NB4 (cell line): Measurements from ENCODE around the gene PTGES3.
"Not testable (repeated sequence)": the region's sequence is repeated elsewhere in the genome, so short reads cannot be mapped to it uniquely, and the experiment has no call there.

ENCODE experiments used
- DNase-seq: peaks from one replicate; pipeline ENCODE4 v3.0.0; 2010; ENCODE audit warnings: low read depth
- H3K4me3 ChIP-seq: one replicate; pipeline ENCODE4 v1.5.1; 2011; ENCODE audit warnings: mild to moderate bottlenecking, low read depth, low read length, moderate library complexity
- MAX ChIP-seq: IDR thresholded peaks from 2 replicates; pipeline ENCODE4 v1.6.1; 2011; ENCODE audit warnings: low read depth, low read length
- MYC ChIP-seq: IDR thresholded peaks from 2 replicates; pipeline ENCODE4 v1.6.1; 2011; ENCODE audit warnings: low read depth, low read length
- POLR2A ChIP-seq: IDR thresholded peaks from 2 replicates; pipeline ENCODE4 v1.6.1; 2011; ENCODE audit warnings: mild to moderate bottlenecking; ENCODE audit not compliant: insufficient read length; ENCODE audit errors: extremely low read depth
- TF ChIP-seq, protein P1 (sequence below): IDR thresholded peaks from one replicate; pipeline ENCODE4 v1.5.1; 2012; ENCODE audit warnings: low read depth, low read length

PTGES3 gene, protein sequence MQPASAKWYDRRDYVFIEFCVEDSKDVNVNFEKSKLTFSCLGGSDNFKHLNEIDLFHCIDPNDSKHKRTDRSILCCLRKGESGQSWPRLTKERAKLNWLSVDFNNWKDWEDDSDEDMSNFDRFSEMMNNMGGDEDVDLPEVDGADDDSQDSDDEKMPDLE

DNA sequence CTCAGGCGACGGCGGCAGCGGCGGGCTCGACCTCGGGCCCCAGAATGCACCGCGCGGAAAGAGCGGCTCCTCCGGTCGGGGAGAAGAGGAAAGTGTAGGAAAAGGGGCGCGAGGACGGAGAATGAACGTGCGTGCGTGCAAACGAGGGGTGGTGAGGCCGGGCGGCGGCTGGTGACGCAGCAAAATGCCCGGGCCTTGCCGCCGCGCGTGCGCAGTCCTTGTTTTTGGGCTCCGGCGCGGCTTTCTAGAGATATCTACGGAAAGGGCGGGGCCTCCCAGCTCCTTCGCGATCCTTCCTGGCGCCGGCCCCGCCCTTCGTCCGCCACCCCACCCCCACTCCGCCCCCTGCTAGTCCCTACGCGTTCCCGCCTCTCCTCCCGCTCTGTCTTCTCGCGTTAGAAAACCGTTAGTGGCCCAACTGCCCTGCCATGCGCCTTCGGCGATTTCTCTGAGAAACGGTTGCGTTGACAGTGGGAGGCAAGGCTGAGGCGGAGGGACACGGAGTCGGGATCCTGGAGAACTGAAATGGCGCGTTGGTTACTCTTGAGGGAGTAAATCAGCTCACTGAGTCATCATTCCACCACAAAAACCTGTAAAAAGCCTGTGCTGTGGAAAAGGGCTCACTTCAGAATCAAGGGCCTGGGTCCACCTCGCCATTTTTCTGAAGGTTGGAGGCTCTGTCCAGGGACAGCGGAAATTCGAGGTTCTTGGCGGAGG, at the start of gene PTGES3:
PTGES3 (minus strand) TSS at position 156 of the 717 bp plus-strand sequence. CDS start 285 bp downstream, outside the sequence.
- peak; percentile 99 for DNase-seq
- H3K4me3 ChIP-seq, result peak within 1 kb of the TSS; percentile 98
- TF ChIP-seq MAX, result peak; percentile 89
- TF ChIP-seq, protein P1, sequence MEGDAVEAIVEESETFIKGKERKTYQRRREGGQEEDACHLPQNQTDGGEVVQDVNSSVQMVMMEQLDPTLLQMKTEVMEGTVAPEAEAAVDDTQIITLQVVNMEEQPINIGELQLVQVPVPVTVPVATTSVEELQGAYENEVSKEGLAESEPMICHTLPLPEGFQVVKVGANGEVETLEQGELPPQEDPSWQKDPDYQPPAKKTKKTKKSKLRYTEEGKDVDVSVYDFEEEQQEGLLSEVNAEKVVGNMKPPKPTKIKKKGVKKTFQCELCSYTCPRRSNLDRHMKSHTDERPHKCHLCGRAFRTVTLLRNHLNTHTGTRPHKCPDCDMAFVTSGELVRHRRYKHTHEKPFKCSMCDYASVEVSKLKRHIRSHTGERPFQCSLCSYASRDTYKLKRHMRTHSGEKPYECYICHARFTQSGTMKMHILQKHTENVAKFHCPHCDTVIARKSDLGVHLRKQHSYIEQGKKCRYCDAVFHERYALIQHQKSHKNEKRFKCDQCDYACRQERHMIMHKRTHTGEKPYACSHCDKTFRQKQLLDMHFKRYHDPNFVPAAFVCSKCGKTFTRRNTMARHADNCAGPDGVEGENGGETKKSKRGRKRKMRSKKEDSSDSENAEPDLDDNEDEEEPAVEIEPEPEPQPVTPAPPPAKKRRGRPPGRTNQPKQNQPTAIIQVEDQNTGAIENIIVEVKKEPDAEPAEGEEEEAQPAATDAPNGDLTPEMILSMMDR, result no peak
- peak; percentile 99 for TF ChIP-seq MYC
- TF ChIP-seq POLR2A, result peak; percentile 89

- DNase-seq, result no peak
- TF ChIP-seq MYC (no peak), MAX (no peak), POLR2A (no peak)
- TF ChIP-seq, protein P1, result no peak
Observed at GRCh38 chr12:56728139-56728861, 40.2 kb upstream of the PTGES3 start.

GRCh38 chr12:56726196-56726675, 38.2 kb upstream of the PTGES3 start:
- DNase-seq, result not testable (repeated sequence)
- H3K4me3 ChIP-seq, result peak overlapping the region; percentile 85

More at GRCh38 chr12:56728139-56728861, 40.2 kb upstream of the PTGES3 start:
- H3K4me3 ChIP-seq, result no peak overlapping the region

- H3K4me3 ChIP-seq, result peak overlapping the region; percentile 85
- no peak for DNase-seq
- TF ChIP-seq POLR2A (no peak), MAX (no peak), MYC (no peak)
- TF ChIP-seq, protein P1, result no peak
Observed at GRCh38 chr12:56725723-56726102, 37.6 kb upstream of the PTGES3 start.

GRCh38 chr12:56724972-56725722, 37.1 kb upstream of the PTGES3 start, which contains the start of gene NACA:
Gene NACA, minus strand, starts transcription at chr12:56725299. Its CDS starts 778 bp downstream, at chr12:56724521.
- TF ChIP-seq POLR2A (peak; percentile 92), MAX (peak; percentile 95), MYC (peak; percentile 99)
- TF ChIP-seq, protein P1, result no peak
- peak; percentile 100 for DNase-seq
- peak within 1 kb of the TSS; percentile 85 for H3K4me3 ChIP-seq
